22Rv1 (cell line): Measurements from ENCODE around the gene LTBP1.

Experiments
- H3K27ac ChIP-seq: fragments of 450-650 bp; 2 replicates; pipeline ENCODE4 v1.5.1; 2017
- CTCF ChIP-seq: fragments of 450-650 bp; IDR thresholded peaks from 2 replicates; pipeline ENCODE4 v1.5.1; 2017; ENCODE audit warnings: mild to moderate bottlenecking
- ZFX ChIP-seq: fragments of 450-650 bp; IDR thresholded peaks from 2 replicates; pipeline ENCODE4 v1.6.1; 2017; ENCODE audit warnings: antibody characterized with exemption, borderline replicate concordance

The LTBP1 gene

GRCh38 chr2:33188799-33189198, 242.0 kb downstream of the LTBP1 start:
- TF ChIP-seq CTCF (no peak), ZFX (no peak)
- H3K27ac ChIP-seq: no peak overlapping the region

- TF ChIP-seq CTCF: no peak
- no peak for TF ChIP-seq ZFX
- H3K27ac ChIP-seq: no peak overlapping the region
Measured at GRCh38 chr2:33190393-33190937, 243.7 kb downstream of the LTBP1 start.

GRCh38 chr2:33195891-33196290, 249.1 kb downstream of the LTBP1 start:
- TF ChIP-seq CTCF (no peak), ZFX (no peak)
- no peak overlapping the region for H3K27ac ChIP-seq

- H3K27ac ChIP-seq: no peak overlapping the region
- no peak for TF ChIP-seq CTCF
- TF ChIP-seq ZFX: no peak
Measured at GRCh38 chr2:33196700-33197099, 249.9 kb downstream of the LTBP1 start.

- H3K27ac ChIP-seq: no peak overlapping the region
Measured at GRCh38 chr2:33197198-33197938, 250.6 kb downstream of the LTBP1 start.

GRCh38 chr2:33202641-33203522, 256.1 kb downstream of the LTBP1 start:
- no peak for TF ChIP-seq ZFX
- TF ChIP-seq CTCF: no peak
- peak overlapping the region; percentile 66 for H3K27ac ChIP-seq

More at GRCh38 chr2:33197198-33197938, 250.6 kb downstream of the LTBP1 start:
- no peak for TF ChIP-seq CTCF
- TF ChIP-seq ZFX: no peak

- H3K27ac ChIP-seq: no peak overlapping the region
- TF ChIP-seq ZFX (no peak), CTCF (no peak)
Measured at GRCh38 chr2:33204945-33205344, 258.2 kb downstream of the LTBP1 start.
